Measurements from ENCODE around the gene KLHL6.

GRCh38 chr3:183534249-183534648 lies 21.3 kb downstream of the KLHL6 start:
- TF ChIP-seq GATA3 (IDR thresholded peaks at IDR 0.05; ENCODE audit: low read depth, low read length) (no peak), GATA2 (IDR thresholded peaks at IDR 0.05; ENCODE audit: low read depth, low read length) (no peak)

Data from SH-SY5Y (cell line).